Fibroblast of skin of right biceps (primary cell): ENCODE results near the gene HIGD2B.
"Not testable (repeated sequence)": the region's sequence is repeated elsewhere in the genome, so short reads cannot be mapped to it uniquely, and the experiment has no call there.

Experiments
- DNase-seq: peaks from one replicate; pipeline ENCODE4 v3.0.0-alpha.2; 2013

The HIGD2B gene

GRCh38 chr15:72685925-72686794 is at the start of gene HIGD2B, which contains the start of gene BBS4:
Gene HIGD2B, minus strand, starts transcription at chr15:72686182. Its CDS starts 9,808 bp downstream, at chr15:72676374.
Gene BBS4, plus strand, starts transcription at chr15:72686207. Its CDS starts 21 bp downstream, at chr15:72686228.
- DNase-seq, result peak; percentile 89

- no peak for DNase-seq
Observed at GRCh38 chr15:72735111-72735510, 49.1 kb upstream of the HIGD2B start.

GRCh38 chr15:72733941-72734738 is 48.2 kb upstream of the HIGD2B start:
- no peak for DNase-seq

- DNase-seq, result no peak
Observed at GRCh38 chr15:72732516-72732915, 46.5 kb upstream of the HIGD2B start.

GRCh38 chr15:72732086-72732485 is 46.1 kb upstream of the HIGD2B start:
- DNase-seq, result no peak

GRCh38 chr15:72728821-72729220 is 42.8 kb upstream of the HIGD2B start:
- no peak for DNase-seq

- not testable (repeated sequence) for DNase-seq
Observed at GRCh38 chr15:72728249-72728648, 42.3 kb upstream of the HIGD2B start.

GRCh38 chr15:72727154-72727553 is 41.2 kb upstream of the HIGD2B start:
- no peak for DNase-seq

GRCh38 chr15:72725851-72726250 is 39.9 kb upstream of the HIGD2B start:
- not testable (repeated sequence) for DNase-seq

GRCh38 chr15:72725446-72725845 is 39.5 kb upstream of the HIGD2B start:
- DNase-seq, result no peak

- DNase-seq, result peak; percentile 5
Observed at GRCh38 chr15:72724028-72724427, 38.0 kb upstream of the HIGD2B start.

- peak; percentile 65 for DNase-seq
Observed at GRCh38 chr15:72722071-72722696, 36.2 kb upstream of the HIGD2B start.

- peak; percentile 15 for DNase-seq
Observed at GRCh38 chr15:72708551-72709303, 22.7 kb upstream of the HIGD2B start.

GRCh38 chr15:72706266-72706665 is 20.3 kb upstream of the HIGD2B start:
- peak; percentile 66 for DNase-seq

GRCh38 chr15:72700076-72700475 is 14.1 kb upstream of the HIGD2B start:
- no peak for DNase-seq

GRCh38 chr15:72698938-72699337 is 13.0 kb upstream of the HIGD2B start:
- no peak for DNase-seq

- DNase-seq, result no peak
Observed at GRCh38 chr15:72690938-72691337, 5.0 kb upstream of the HIGD2B start.

- no peak for DNase-seq
Observed at GRCh38 chr15:72688697-72689096, 2.7 kb upstream of the HIGD2B start.

- DNase-seq, result no peak
Observed at GRCh38 chr15:72685301-72685924, 569 bp downstream of the HIGD2B start.

GRCh38 chr15:72682772-72683171 is 3.2 kb downstream of the HIGD2B start:
- DNase-seq, result no peak

GRCh38 chr15:72680931-72681330 is 5.1 kb downstream of the HIGD2B start:
- no peak for DNase-seq

GRCh38 chr15:72676838-72677237 is 9.1 kb downstream of the HIGD2B start:
- DNase-seq, result no peak
